HG03342 (cell line): Measurements from ENCODE around the gene PDSS2.
"Not testable (repeated sequence)": the region's sequence is repeated elsewhere in the genome, so short reads cannot be mapped to it uniquely, and the experiment has no call there.

Experiments
- ATAC-seq: cut with Tn5 transposase; IDR thresholded peaks from one replicate; pipeline ENCODE4 v1.9.1; 2021; ENCODE audit warnings: mild to moderate bottlenecking, moderate library complexity; ENCODE audit not compliant: unreplicated experiment

Gene PDSS2

GRCh38 chr6:107185391-107185970 lies 273.9 kb downstream of the PDSS2 start:
- no peak for ATAC-seq

DNA sequence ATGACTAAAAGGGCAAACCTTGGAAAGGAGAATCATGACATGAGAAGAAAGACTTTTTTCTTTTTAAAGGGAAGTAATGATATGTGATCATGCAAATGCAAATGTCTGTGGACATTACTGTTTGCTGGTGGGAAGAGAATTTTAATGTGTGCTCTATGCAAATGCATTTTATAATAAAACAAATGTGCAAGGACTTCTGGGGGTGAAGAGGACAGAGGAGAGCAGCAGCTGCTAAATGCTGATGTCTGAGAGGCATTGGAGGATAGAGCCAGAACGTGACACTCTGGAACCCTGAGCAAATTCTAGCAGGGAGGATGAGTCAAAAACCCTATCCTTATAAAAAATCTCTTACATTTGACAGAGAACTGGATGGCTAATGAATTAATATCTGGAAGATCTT lies 274.9 kb downstream of the PDSS2 start:
- no peak for ATAC-seq

DNA sequence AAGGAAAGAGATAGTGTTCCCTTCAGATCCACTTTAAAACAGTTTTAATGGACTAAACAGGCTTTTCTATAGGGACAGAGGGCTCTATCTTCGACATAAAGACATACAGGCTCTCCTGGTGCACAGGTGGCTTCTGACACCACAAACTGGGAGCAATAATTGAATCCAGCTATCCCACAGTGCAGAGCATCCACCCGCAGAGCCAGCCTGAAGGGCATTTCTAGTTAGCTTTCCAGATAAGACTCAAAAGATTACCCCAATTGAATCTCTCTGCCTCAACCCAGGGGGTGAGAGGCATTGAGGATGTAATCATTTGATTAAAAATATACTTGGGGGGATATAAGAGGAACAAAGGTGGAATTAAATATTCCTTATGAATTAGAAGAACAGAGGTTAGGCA lies 279.3 kb downstream of the PDSS2 start:
- no peak for ATAC-seq

DNA sequence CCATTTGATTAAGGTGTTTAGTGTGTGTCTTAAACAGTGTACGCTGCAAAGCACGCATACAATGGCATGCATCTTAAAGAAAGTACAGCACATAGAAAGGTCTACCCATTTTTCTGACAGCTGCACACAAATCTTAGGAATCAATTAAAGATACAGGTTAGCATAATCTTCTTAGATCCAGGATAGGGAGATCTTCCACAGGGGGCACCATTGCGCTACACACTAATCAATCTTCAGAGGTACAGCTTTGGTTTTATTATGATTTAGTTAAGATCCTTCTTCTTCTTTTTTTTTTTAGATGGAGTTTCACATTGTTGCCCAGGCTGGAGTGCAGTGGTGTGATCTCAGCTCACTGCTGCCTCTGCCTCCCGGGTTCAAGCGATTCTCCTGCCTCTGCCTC lies 280.4 kb downstream of the PDSS2 start:
- no peak for ATAC-seq

- no peak for ATAC-seq
Observed at GRCh38 chr6:107173779-107174178, 285.6 kb downstream of the PDSS2 start.

- ATAC-seq, result no peak
Observed at GRCh38 chr6:107171513-107171912, 287.9 kb downstream of the PDSS2 start.

GRCh38 chr6:107164299-107164698 lies 295.1 kb downstream of the PDSS2 start:
- ATAC-seq, result not testable (repeated sequence)

GRCh38 chr6:107161521-107161920 lies 297.8 kb downstream of the PDSS2 start:
- no peak for ATAC-seq

DNA sequence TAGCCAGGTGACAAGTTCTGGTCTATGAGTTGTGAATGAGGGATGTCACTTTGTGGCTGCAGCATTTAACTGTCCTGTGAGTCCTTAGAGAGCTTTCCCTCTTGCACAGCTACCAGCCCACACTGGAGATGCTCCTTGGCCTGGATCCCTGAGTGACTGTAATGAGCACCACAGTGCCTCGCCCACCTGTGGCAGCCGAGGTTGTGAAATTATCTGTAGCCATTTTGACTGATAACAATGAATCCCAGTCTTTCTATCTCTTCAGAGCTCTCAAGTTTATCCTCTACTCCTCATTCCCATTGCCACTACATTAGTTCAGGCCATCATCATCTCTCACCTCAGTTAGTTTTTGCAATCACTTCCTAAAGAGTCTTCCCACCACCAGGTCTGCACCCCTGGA lies 302.7 kb downstream of the PDSS2 start:
- no peak for ATAC-seq

- ATAC-seq, result no peak
Observed at GRCh38 chr6:107154801-107155160, 304.6 kb downstream of the PDSS2 start.

- no peak for ATAC-seq
Observed at GRCh38 chr6:107154131-107154800, 305.1 kb downstream of the PDSS2 start.

DNA sequence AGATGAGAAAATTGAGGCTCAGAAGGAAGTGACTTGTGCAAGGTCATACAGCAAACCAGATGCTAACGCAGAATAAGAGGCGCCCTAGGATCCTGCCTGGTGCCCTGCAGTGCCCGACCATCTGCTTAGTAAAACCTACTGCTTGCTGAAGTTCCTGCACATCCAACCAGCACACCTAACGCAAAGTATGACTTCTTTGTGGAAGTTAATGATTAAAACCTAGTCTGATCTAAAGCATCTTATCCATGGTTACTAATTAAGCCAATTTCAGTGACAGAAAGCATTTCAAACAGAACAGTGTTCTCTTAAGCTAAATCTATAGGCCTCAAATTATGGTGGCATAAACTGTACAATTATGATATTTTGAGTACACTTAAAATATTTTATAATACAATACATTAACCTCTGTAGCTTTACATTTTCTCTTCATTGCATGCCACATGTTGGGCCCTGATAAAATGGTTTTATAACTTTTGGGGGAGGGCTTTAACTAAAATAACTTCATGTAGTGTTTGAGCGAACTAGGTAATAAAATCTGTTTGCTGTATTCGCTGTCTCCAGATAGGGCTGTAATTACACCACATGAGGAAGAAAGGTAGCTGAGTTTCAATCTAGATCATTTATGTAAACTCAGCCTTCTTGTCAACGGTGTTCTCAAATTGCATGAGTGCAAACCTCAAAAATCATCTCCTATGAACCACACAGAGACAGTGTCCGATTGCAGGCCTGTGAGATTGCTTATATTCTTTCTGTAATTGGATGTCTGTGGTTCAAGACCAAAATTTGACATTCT lies 306.5 kb downstream of the PDSS2 start:
- no peak for ATAC-seq

GRCh38 chr6:107144666-107145065 lies 314.7 kb downstream of the PDSS2 start:
- no peak for ATAC-seq

- ATAC-seq, result no peak
Observed at GRCh38 chr6:107144014-107144413, 315.4 kb downstream of the PDSS2 start.

DNA sequence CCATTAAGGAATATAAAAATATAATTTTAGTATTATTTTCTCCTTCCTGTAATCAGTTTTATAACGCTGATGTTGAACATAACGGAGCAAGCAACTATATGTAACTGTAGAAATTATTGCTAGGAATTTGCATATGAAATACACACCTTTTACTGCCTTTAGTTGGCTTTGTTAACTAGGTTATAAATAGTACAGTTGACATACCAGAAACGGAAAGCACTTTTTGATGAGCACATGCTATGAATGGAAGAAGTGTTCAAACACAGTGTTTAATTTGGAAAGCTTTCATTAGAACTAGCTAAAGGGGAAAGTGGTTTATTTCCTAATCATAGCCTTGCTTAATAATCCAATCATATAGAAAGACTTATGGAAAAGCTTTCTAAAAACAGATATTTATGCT lies 318.8 kb downstream of the PDSS2 start:
- no peak for ATAC-seq

DNA sequence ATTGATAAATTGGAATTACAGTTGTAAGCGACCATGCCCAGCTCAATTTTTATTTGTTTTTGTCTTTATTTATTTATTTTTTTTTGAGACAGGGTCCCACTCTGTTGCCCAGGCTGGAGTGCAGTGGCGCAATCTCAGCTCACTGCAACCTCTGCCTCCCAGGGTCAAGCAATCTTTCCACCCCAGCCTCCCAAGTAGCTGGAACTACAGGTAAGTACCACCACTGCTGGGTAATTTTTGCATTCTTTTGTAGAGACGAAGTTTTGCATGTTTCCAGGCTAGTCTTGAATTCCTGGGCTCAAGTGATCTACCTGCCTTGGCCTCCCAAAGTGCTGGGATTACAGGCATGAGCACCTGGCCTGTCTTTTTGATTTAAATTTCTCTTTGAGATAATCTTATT lies 323.0 kb downstream of the PDSS2 start:
- not testable (repeated sequence) for ATAC-seq

GRCh38 chr6:107135048-107135680 lies 324.2 kb downstream of the PDSS2 start:
- not testable (repeated sequence) for ATAC-seq

GRCh38 chr6:107132330-107132954 lies 326.9 kb downstream of the PDSS2 start:
- no peak for ATAC-seq

GRCh38 chr6:107129370-107129925 lies 329.9 kb downstream of the PDSS2 start:
- ATAC-seq, result no peak

DNA sequence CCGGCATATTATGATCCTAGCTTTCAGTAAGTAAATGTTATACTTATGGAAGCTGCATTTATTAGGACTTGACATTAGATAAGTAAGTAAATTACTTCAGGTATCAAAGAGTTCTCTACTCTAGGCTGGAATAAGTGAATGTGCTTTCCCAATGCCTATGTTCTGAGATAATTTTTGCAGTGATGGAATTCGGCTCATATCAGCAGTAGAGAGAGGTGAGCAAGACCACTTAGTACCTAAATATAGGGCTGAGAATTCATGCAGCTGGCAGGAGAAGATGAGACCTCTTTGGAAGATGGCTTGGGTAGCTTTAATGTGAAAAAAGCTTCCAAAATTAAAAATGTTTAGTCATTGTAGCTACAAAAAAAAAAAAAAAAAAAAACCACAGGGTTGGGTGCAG lies 330.8 kb downstream of the PDSS2 start:
- ATAC-seq, result no peak

DNA sequence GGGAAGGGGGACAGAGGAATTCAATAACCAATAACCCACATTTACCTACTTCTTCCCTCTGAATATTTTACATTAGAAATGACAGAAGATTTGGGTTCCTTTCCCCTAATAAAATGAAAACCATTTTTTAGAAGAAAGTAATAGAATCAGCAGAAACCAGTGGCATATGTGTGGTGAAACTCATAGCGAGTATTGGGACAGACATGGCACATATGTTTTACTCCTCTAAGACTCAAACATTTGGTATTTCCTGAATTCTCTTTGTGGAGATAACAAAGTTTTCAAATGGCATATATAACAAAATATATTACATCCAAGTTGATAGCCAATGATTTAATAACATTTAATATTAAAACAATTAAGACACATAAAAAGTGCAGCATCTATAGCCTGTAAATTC lies 331.2 kb downstream of the PDSS2 start:
- no peak for ATAC-seq
